DMS114 treated with DMSO at 0.1 percent for 48 hours (cell line): ENCODE data around the gene FAM117B.
"Not testable (repeated sequence)": the region's sequence is repeated elsewhere in the genome, so short reads cannot be mapped to it uniquely, and the experiment has no call there.

Experiments used
- DNase-seq: peaks from one replicate; lab custom pipeline; 2025; ENCODE audit not compliant: unreplicated experiment; lab: John Stamatoyannopoulos, UW

Gene FAM117B

GRCh38 chr2:202807431-202808138 is 172.8 kb downstream of the FAM117B start:
- DNase-seq, result not testable (repeated sequence)

- no peak for DNase-seq
Measured at GRCh38 chr2:202808754-202809153, 174.0 kb downstream of the FAM117B start.

- DNase-seq, result no peak
Measured at GRCh38 chr2:202813387-202813786, 178.6 kb downstream of the FAM117B start.

GRCh38 chr2:202814226-202814625 is 179.5 kb downstream of the FAM117B start:
- DNase-seq, result no peak

GRCh38 chr2:202815548-202816360 is 181.0 kb downstream of the FAM117B start:
- no peak for DNase-seq

GRCh38 chr2:202817771-202818170 is 183.0 kb downstream of the FAM117B start:
- no peak for DNase-seq

GRCh38 chr2:202818321-202818720 is 183.6 kb downstream of the FAM117B start:
- no peak for DNase-seq
